Suprapubic skin (tissue), 4 donors: ENCODE data around the gene SPOPL.

Experiments used
- CTCF ChIP-seq, 2 donors: fragments of 200-600 bp in 1 of 2; fragments of 450-650 bp in 1 of 2; sonication (generic) in 1 of 2; IDR thresholded peaks; one replicate each; pipeline ENCODE4 v1.5.1; 2016 to 2019; ENCODE audit warnings: antibody characterized with exemption in 2 of 2, mild to moderate bottlenecking in 1 of 2, moderate library complexity in 1 of 2
- EP300 ChIP-seq: sonication (generic); formaldehyde crosslinking; IDR thresholded peaks from one replicate; pipeline ENCODE4 v1.6.1; 2017; ENCODE audit warnings: antibody characterized with exemption
- POLR2AphosphoS5 ChIP-seq, 3 donors: sonication (generic); formaldehyde crosslinking; IDR thresholded peaks; one replicate each; pipeline ENCODE4 v1.6.1; 2017; ENCODE audit warnings: antibody characterized with exemption in 3 of 3

GRCh38 chr2:138452324-138452723 lies 49.2 kb upstream of the SPOPL start:
- no peak for TF ChIP-seq EP300
- TF ChIP-seq CTCF (IDR thresholded peaks at IDR 0.05), result no peak
- TF ChIP-seq POLR2AphosphoS5 (IDR thresholded peaks at IDR 0.05), result no peak
